ENCODE results near the gene ZNF468. TPM values are rescaled to one million over a fixed set of nuclear protein-coding genes. Genes with fewer than 3 reads are reported as not detected.

Gene ZNF468
- total RNA-seq = 29.7 and 30.0 TPM in 2 replicates

DNA sequence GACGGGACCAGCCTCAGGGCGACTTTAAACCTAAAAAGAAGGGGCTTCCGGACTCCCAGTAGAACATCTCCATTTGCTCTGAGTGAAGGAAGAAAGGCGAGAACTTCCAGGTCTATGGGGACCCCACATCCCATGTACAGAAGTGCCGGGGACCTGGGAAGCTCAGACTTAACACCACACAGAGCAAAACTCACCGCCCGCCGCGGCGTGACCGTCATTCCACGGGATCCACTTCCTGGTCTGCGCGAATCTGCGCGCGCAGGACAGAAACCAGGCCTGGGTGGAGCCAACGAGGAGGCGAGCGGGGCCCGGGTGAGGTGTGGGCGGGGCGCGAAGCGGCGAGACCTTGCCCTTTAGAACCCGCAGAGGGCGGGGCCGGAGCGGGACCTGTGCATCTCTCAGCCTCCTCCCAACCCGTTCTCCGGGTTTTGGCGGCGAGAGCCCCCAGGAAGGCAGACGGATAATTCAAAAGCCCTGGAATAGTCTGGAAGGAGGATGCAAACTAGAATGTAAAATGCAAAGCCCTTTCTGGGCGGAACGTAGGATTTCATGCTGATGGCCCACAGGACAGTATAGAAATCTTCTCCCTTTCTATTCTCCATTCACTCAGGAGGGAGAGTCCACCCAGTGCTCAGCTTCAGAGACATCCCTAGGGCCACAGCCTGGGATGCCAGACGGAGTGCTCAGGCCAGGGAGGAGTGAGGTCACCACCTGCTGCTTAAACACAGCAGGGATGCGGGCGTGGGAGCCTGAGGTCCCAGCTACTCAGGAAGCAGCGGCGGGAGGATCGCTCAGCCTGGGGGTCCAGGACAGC, at the start of gene ZNF468:
Gene ZNF468 (minus strand): TSS at position 242 of the 814 bp plus-strand sequence. CDS start 3,347 bp downstream, outside the sequence.

DNA sequence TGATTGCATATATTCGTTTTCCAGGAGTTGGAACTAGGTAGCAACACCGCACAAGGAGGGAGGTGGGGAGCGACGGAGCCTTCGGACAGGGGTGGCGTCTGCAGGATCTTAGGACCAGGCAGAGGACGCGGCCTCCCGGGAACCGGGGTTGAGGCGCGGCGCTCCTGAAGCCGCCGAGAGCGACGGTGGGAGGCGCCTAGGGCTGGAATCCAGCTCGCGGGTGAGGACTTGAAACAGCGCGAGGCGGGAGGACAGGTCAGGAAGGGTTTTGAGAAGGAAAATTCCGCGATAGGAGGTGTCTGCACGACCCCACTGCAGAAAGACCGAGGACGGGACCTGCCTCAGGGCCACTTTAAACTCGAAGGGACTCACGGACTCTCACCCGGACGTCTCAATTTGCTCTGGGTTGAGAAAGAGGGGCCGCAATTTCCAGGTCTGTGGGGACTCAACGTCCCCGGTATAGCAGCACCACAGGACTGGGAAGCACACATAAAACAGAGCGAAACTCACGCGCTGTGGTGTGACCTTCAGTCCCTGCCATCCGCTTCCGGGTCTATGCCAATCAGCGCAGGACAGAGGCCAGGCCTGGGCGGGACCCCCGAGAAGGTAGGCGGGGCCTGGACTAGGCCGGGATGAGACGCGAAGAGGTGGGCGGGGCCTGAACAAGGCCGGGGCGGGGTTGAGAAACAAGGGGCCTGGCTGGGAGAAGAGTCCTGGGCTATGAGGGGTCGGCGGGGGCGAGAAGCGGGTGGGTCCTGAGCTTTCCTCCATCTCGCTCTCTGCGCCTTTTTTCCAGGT, 39.9 kb upstream of the ZNF468 start, which contains the start of gene ZNF320:
Gene ZNF320 (minus strand): TSS at position 498 of the 798 bp plus-strand sequence. CDS start 7,380 bp downstream, outside the sequence.

DNA sequence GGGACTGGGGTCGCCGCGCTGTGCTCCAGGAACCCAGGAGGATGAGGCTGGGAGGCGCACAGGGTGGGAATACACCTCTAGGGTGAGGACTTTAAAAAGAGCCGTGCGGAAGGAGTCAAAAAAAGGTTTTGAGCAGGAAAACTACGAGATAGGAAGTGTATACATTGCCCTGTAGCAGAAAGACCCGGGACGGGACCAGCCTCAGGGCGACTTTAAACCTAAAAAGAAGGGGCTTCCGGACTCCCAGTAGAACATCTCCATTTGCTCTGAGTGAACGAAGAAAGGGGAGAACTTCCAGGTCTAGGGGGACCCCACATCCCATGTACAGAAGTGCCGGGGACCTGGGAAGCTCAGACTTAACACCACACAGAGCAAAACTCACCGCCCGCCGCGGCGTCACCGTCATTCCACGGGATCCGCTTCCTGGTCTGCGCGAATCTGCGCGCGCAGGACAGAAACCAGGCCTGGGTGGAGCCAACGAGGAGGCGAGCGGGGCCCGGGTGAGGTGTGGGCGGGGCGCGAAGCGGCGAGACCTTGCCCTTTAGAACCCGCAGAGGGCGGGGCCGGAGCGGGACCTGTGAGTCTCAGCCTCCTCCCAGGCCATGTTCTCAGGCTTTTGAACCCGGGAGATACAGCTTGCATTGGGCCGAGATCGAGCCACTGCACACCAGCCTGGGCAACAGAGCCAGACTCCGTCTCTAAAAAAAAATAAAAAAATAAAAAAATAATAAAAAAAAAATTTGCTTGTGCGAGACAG, 36.0 kb downstream of the ZNF468 start, which contains the start of gene ZNF28:
Gene ZNF28 (minus strand): TSS at position 430 of the 757 bp plus-strand sequence. CDS start 3,675 bp downstream, outside the sequence.

Other genes with a start within 250 kb of the ZNF468 start
- 41.7 and 42.2 TPM in 2 replicates for gene ZNF83, start 219.3 kb downstream of the ZNF468 start, total RNA-seq
- gene ZNF611, start 122.6 kb downstream of the ZNF468 start, total RNA-seq = 8.8 and 9.1 TPM in 2 replicates
- gene ZNF600, start 70.8 kb downstream of the ZNF468 start, total RNA-seq = 2.4 and 3.0 TPM in 2 replicates
- 12.4 and 13.2 TPM in 2 replicates for gene ZNF28, start 36.0 kb downstream of the ZNF468 start, total RNA-seq
- gene ZNF320, start 40.0 kb upstream of the ZNF468 start, total RNA-seq = 8.1 and 10.1 TPM in 2 replicates
- gene ZNF888, start 65.8 kb upstream of the ZNF468 start, total RNA-seq = 3.6 and 3.7 TPM in 2 replicates
- gene ZNF816, start 105.3 kb upstream of the ZNF468 start, total RNA-seq = 9.5 and 11.3 TPM in 2 replicates
- gene ERVV-1, start 156.3 kb upstream of the ZNF468 start, total RNA-seq = under 0.01 TPM in 1 of 2 replicates, not detected in the other
- gene ERVV-2, start 187.1 kb upstream of the ZNF468 start, total RNA-seq = under 0.01 TPM in 1 of 2 replicates, not detected in the other
- 24.0 and 31.8 TPM in 2 replicates for gene ZNF160, start 245.8 kb upstream of the ZNF468 start, total RNA-seq